Brain microvascular endothelial cell (primary cell): Measurements from ENCODE around the gene AFAP1L2.

Experiments used
- DNase-seq: peaks from one replicate; pipeline ENCODE4 v3.0.0-alpha.2; 2020
- H3K27ac ChIP-seq: fragments of 250-450 bp; sonication (Bioruptor Pico); 2 replicates; pipeline ENCODE4 v1.5.1; 2020; ENCODE audit warnings: mild to moderate bottlenecking, moderate library complexity
- H3K27me3 ChIP-seq: fragments of 250-450 bp; sonication (Bioruptor Pico); replicated peaks from 2 replicates; pipeline ENCODE4 v1.5.1; 2020; ENCODE audit warnings: mild to moderate bottlenecking
- H3K36me3 ChIP-seq: fragments of 250-450 bp; sonication (Bioruptor Pico); replicated peaks from 2 replicates; pipeline ENCODE4 v1.5.1; 2020; ENCODE audit warnings: mild to moderate bottlenecking
- H3K4me3 ChIP-seq: 2 replicates; pipeline ENCODE4 v1.5.1; 2011; ENCODE audit warnings: low read depth, mild to moderate bottlenecking, control low read depth, low read length, moderate library complexity
- in situ Hi-C: cut with HindIII; loops from 2 replicates; pipeline ENCODE4 v1.10.0; 2017; ENCODE audit warnings: low sequenced_read_pairs, low pct_ligation_motif_present
- TF ChIP-seq, protein P1 (sequence below): IDR thresholded peaks from 2 replicates; pipeline ENCODE4 v1.5.1; 2011; ENCODE audit warnings: low read depth, mild to moderate bottlenecking, moderate library complexity, low read length, control low read depth, inconsistent platforms; ENCODE audit errors: missing control alignments

The AFAP1L2 gene

DNA sequence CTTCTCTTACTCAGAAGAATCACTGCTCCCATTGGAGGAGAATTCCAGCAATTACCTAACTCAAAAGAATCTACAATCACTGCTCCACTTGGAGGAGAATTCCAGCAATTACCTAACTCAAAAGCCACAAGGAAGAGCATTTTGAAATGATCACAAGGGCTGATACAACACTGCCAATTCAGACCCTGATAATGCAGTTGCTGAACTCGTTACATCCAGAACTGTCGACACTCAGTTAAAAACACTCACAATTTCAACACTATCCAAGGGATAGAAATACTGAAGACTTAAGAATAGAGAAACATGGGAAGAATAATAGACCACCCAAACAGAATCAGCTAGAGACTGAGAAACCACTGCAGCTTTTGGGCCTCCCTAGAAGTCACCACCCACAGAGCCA is 27.8 kb downstream of the AFAP1L2 start:
- TF ChIP-seq, protein P1, sequence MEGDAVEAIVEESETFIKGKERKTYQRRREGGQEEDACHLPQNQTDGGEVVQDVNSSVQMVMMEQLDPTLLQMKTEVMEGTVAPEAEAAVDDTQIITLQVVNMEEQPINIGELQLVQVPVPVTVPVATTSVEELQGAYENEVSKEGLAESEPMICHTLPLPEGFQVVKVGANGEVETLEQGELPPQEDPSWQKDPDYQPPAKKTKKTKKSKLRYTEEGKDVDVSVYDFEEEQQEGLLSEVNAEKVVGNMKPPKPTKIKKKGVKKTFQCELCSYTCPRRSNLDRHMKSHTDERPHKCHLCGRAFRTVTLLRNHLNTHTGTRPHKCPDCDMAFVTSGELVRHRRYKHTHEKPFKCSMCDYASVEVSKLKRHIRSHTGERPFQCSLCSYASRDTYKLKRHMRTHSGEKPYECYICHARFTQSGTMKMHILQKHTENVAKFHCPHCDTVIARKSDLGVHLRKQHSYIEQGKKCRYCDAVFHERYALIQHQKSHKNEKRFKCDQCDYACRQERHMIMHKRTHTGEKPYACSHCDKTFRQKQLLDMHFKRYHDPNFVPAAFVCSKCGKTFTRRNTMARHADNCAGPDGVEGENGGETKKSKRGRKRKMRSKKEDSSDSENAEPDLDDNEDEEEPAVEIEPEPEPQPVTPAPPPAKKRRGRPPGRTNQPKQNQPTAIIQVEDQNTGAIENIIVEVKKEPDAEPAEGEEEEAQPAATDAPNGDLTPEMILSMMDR: no peak
- DNase-seq: no peak
- in situ Hi-C loops: no loop called here
- Histone ChIP-seq H3K4me3 (no peak overlapping the region), H3K36me3 (no peaks in the 10 kb centered on the region), H3K27ac (no peak overlapping the region), H3K27me3 (peaks cover 2% of the 10 kb centered on the region)

GRCh38 chr10:114375047-114375446 is 29.3 kb downstream of the AFAP1L2 start:
- no peak overlapping the region for H3K4me3 ChIP-seq
- in situ Hi-C loops: no loop called here
- peak; percentile 84 for DNase-seq
- H3K36me3 ChIP-seq: no peaks in the 10 kb centered on the region
- TF ChIP-seq, protein P1: no peak
- H3K27me3 ChIP-seq: peaks cover 2% of the 10 kb centered on the region
- no peak overlapping the region for H3K27ac ChIP-seq

- peak; percentile 5 for DNase-seq
- no peaks in the 10 kb centered on the region for H3K36me3 ChIP-seq
- H3K27me3 ChIP-seq: peaks cover 2% of the 10 kb centered on the region
- no peak overlapping the region for H3K27ac ChIP-seq
- no peak overlapping the region for H3K4me3 ChIP-seq
- in situ Hi-C loops: no loop called here
- TF ChIP-seq, protein P1: no peak
Observed at GRCh38 chr10:114374053-114374791, 30.1 kb downstream of the AFAP1L2 start.

- no peak for DNase-seq
- Histone ChIP-seq H3K27me3 (peaks cover 2% of the 10 kb centered on the region), H3K4me3 (no peak overlapping the region), H3K27ac (no peak overlapping the region), H3K36me3 (no peaks in the 10 kb centered on the region)
- TF ChIP-seq, protein P1: no peak
- in situ Hi-C loops: no loop called here
Observed at GRCh38 chr10:114373631-114374030, 30.7 kb downstream of the AFAP1L2 start.

DNA sequence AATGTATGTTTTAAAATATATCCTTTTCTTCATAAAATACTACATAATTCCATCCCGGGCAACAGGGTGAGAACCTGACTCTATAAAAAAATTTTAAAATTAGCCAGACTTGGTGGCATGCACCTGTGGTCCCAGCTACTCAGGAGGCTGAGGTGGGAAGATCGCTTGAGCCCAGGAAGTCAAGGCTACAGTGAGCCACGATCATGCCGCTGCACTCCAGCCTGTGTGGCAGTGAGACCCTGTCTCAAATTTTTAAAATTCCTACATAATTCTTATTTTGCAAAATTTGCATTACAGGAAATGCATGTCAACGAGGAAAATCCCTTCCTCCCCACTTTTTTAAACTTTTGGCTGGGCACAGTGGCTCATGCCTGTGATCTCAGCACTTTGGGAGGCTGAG is 31.3 kb downstream of the AFAP1L2 start:
- DNase-seq: no peak
- Histone ChIP-seq H3K36me3 (no peaks in the 10 kb centered on the region), H3K4me3 (no peak overlapping the region), H3K27me3 (peaks cover 2% of the 10 kb centered on the region), H3K27ac (no peak overlapping the region)
- TF ChIP-seq, protein P1: no peak
- in situ Hi-C loops: no loop called here

GRCh38 chr10:114372179-114372578 is 32.1 kb downstream of the AFAP1L2 start:
- no peak for DNase-seq
- TF ChIP-seq, protein P1: no peak
- Histone ChIP-seq H3K27me3 (no peaks in the 10 kb centered on the region), H3K27ac (no peak overlapping the region), H3K36me3 (no peaks in the 10 kb centered on the region), H3K4me3 (no peak overlapping the region)
- in situ Hi-C loops: no loop called here
